ENCODE results near the gene THAP7.
"Not testable (repeated sequence)": the region's sequence is repeated elsewhere in the genome, so short reads cannot be mapped to it uniquely, and the experiment has no call there.

THAP7 gene, protein sequence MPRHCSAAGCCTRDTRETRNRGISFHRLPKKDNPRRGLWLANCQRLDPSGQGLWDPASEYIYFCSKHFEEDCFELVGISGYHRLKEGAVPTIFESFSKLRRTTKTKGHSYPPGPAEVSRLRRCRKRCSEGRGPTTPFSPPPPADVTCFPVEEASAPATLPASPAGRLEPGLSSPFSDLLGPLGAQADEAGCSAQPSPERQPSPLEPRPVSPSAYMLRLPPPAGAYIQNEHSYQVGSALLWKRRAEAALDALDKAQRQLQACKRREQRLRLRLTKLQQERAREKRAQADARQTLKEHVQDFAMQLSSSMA

DNA sequence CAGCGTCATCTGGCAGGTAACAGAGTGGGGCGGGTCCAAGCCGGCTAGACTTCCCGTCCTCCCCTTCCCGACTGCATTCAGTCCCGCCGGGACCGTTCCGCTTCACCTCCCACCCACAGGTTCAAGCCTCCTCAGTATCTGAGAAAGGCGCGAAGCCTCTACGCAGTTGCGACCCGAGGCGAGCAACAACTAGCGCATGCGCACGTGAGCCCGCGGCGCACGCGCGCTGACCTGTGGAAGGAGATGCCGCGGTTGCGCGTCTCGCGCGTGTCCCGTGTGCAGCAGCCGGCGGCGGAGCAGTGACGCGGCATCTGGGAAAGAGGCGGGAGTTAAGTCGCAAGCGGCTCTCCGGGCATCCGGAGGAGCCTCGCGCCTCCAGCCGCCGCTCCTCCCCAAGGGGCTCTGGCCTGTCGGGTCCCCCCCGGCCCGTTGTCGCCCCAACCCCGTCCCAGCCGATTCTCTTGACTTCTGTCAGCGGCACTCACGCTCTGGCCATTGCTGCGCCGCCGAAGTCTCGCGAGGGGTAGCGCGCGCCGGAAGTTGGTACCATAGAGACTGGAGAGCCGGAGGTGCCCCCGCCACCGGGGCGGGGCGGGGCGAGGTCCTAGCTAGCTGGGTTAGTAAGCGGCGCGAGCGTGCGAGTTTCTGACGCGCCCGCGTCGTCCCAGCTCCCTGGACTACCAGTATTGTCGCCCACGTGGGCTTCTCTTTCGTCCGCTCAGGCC, at the start of gene THAP7:
THAP7 (minus strand) TSS at position 518 of the 725 bp plus-strand sequence; CDS start at position 311, 207 bp downstream.
- peak; percentile 69 for DNase-seq (ENCODE audit: low read depth)
- peak within 1 kb of the TSS; percentile 79 for H3K4me3 ChIP-seq (ENCODE audit: low read length)
- TF ChIP-seq, protein P1, sequence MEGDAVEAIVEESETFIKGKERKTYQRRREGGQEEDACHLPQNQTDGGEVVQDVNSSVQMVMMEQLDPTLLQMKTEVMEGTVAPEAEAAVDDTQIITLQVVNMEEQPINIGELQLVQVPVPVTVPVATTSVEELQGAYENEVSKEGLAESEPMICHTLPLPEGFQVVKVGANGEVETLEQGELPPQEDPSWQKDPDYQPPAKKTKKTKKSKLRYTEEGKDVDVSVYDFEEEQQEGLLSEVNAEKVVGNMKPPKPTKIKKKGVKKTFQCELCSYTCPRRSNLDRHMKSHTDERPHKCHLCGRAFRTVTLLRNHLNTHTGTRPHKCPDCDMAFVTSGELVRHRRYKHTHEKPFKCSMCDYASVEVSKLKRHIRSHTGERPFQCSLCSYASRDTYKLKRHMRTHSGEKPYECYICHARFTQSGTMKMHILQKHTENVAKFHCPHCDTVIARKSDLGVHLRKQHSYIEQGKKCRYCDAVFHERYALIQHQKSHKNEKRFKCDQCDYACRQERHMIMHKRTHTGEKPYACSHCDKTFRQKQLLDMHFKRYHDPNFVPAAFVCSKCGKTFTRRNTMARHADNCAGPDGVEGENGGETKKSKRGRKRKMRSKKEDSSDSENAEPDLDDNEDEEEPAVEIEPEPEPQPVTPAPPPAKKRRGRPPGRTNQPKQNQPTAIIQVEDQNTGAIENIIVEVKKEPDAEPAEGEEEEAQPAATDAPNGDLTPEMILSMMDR (conservative IDR thresholded peaks at IDR 0.05; ENCODE audit: low read depth, low read length) = no peak

DNA sequence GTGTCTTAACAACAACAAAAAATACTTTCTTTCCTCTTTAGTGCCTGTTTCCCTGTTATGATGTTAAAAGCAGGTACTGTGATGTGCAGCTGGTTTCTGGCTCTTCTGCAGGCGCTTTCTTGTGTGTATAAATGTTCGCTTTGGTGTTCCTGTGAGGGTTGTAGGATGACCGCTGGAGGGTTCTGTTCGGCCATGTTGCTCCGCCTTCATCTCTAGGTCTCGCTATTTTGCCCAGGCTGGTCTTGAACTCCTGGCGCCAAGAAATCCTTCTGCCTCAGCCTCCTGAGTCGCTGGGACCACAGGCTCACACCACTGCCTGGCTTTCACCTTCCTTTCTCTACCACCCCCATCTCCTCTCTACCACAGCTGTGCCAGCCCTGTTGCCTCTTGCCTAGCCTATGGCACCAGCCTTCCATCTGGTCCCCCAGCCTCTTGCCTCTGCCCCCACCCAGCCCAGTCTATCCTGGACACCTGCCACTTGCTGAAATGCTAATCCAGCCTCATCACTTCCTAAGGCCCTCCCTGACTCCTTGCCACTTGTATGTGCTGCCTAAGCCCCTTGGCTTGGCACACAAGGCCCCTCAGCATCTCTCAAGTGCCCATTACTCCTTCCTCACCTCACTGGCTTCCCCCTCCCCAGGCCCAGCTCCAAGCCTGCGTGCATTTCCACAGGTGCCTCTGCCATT, 49.4 kb upstream of the THAP7 start:
- TF ChIP-seq, protein P1 (conservative IDR thresholded peaks at IDR 0.05; ENCODE audit: low read depth, low read length) = no peak
- no peak overlapping the region for H3K4me3 ChIP-seq (ENCODE audit: low read length)
- DNase-seq (ENCODE audit: low read depth) = no peak

DNA sequence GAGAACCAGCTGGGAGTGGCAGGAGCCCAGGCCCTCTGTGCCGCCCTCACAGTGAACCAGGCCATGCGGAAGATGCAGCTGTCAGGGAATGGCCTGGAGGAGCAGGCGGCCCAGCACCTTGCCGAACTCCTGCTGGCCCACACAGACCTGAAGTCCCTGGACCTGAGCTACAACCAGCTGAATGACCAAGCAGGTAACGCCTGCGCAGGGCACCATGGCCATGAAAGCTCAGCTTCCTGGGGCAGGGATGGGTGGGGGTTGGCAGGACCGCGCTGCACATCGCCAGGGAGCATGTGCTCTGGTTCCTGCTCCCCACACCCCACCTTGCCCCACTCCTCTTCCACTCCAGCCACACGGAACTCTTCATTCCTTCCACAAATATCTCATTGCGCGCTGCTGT, 47.0 kb upstream of the THAP7 start:
- DNase-seq (ENCODE audit: low read depth) = not testable (repeated sequence)

DNA sequence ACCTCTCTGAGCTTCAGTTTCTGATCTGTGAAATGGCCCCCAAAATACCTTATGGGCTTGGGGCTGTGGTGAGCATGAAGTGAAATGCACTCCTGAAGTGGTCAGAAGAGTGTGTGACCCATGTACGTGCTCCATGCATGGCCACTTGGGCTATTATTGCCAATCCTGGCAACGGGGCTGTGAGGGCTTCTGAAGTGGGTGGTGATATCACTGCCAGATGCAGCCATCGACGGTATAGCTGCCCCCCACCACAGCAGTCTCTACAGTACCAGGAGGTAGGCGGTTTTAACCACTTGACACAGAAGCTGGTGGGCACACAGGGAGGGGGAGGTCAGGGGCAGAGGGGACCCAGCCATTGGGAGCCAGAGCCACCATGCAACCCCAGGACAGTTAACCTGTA, 46.5 kb upstream of the THAP7 start:
- DNase-seq (ENCODE audit: low read depth); H3K4me3 ChIP-seq (ENCODE audit: low read length): not testable (repeated sequence)

More for the DNA sequence above, 47.0 kb upstream of the THAP7 start:
- H3K4me3 ChIP-seq (ENCODE audit: low read length) = not testable (repeated sequence)

DNA sequence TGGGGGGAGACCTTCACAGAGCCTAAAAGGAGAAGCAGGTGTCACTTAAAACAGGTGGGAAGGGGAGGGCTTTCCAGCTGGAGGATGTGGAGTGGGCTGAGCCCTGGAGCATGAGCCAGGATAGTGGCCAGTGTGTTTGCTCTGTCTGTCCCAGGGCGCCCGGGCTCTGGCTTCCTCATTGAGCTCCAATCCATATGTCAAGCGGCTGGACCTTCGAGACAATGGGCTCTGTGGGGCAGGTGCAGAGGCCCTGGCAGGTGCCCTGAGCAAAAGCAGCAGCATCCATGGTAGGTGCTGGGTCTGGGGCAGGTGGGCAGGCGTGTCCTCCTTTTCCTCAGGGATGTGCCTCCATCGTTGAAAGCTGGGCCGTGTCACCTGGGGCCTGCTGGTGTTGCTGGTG, 45.8 kb upstream of the THAP7 start:
- no peak for DNase-seq (ENCODE audit: low read depth)
- TF ChIP-seq, protein P1 (conservative IDR thresholded peaks at IDR 0.05; ENCODE audit: low read depth, low read length) = no peak
- no peak overlapping the region for H3K4me3 ChIP-seq (ENCODE audit: low read length)

DNA sequence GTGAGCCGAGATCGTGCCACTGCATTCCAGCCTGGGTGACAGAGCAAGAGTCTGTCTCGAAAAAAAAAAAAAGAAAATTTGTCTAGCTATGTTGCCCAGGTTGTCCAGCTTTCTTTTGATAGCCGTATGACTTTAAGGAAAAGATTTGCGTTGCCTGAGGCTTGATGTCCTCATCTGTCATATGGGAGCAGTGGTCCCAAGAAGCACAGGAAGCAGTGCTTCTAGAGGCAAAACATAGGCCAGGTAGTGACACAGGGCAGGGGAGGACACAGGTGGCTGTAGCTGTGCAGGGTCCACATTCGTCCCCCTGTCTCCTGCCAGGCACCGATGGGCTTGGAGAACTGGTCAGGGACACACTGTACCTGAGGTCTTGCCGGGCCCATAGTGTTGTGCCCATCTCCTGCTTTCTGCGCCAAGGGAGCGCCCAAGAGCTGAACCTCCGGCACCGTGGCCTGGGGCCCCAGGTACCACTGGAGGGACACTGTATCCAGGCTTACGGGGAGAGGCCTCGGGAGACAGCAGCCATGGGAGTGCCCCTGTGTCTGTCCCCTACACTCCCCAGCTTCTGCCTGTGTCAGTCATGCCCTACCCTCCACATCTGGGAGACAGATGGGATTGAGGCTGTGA, 45.2 kb upstream of the THAP7 start:
- no peak overlapping the region for H3K4me3 ChIP-seq (ENCODE audit: low read length)
- no peak for DNase-seq (ENCODE audit: low read depth)
- TF ChIP-seq, protein P1 (conservative IDR thresholded peaks at IDR 0.05; ENCODE audit: low read depth, low read length) = no peak

DNA sequence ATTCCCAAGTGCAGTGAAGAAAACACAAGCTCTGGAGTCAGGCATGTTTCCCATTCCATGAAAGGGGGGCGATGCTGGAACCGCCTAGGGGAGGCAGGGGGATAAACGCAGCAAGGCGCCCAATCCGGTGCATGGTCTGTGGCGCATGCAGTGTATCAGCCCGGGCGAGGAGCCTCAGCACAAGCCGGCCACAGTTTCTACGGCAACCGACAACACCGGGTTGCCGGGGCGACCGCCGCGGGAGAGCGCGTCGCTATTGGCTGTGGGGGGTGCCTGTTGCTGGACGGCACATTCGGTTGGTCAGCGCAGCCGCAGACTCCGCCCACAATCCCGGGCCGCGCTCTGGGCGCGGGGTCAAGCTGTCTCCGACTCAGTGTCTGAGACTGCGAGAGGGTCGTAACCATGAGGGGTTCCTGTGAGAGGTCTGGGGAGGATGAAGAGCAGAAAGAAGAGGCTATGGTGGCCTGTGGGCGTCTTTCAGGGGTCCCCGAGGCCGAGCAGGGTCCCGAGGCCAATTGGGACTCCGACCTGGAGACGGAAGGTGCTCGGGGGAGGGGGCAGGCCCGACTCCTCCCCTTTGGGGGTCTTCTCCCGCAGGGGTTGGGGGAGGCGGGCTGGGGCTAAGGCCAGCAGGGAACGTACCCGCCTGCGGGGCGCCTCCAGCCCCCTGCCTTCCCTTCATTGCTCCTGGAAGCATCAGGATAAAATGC, 43.8 kb upstream of the THAP7 start, which contains the start of gene LRRC74B:
LRRC74B (plus strand) TSS at position 362 of the 710 bp plus-strand sequence; CDS start at position 403, 41 bp downstream.
- DNase-seq (ENCODE audit: low read depth) = peak; percentile 66
- peak within 1 kb of the TSS; percentile 77 for H3K4me3 ChIP-seq (ENCODE audit: low read length)
- TF ChIP-seq, protein P1 (conservative IDR thresholded peaks at IDR 0.05; ENCODE audit: low read depth, low read length) = no peak
